Measurements from ENCODE around the gene CDH13.

DNA sequence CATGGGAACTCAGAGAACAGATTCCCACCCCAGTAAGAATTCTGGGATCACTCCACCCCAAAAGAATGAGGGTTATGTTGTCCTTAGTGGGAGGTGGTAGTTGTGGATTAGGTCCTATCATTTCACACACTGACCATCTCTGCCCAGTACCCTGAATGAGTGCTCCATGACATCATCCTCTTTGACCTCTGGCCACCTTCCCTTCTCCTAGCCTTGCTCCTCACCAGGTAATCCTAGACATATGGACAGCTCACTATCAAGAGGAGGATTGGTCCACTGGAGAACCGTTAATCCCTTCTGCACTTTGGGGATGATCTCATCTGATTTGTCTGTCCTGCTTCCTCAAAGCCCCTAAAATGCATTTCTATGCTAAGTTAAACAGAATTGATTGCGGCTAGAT, 642.8 kb downstream of the CDH13 start:
- TF ChIP-seq, protein P1, sequence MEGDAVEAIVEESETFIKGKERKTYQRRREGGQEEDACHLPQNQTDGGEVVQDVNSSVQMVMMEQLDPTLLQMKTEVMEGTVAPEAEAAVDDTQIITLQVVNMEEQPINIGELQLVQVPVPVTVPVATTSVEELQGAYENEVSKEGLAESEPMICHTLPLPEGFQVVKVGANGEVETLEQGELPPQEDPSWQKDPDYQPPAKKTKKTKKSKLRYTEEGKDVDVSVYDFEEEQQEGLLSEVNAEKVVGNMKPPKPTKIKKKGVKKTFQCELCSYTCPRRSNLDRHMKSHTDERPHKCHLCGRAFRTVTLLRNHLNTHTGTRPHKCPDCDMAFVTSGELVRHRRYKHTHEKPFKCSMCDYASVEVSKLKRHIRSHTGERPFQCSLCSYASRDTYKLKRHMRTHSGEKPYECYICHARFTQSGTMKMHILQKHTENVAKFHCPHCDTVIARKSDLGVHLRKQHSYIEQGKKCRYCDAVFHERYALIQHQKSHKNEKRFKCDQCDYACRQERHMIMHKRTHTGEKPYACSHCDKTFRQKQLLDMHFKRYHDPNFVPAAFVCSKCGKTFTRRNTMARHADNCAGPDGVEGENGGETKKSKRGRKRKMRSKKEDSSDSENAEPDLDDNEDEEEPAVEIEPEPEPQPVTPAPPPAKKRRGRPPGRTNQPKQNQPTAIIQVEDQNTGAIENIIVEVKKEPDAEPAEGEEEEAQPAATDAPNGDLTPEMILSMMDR (IDR thresholded peaks at IDR 0.05; ENCODE audit: poor library complexity, severe bottlenecking) = no peak
- no peak for TF ChIP-seq TAF1 (IDR thresholded peaks at IDR 0.05; ENCODE audit: low read depth)

Measured in neural cell (in vitro differentiated cells).